Measurements from ENCODE around the gene TRIM23.
A peak's percentile ranks its signal among the peaks of the same experiment; 100 is the strongest.
"Not testable (repeated sequence)": the region's sequence is repeated elsewhere in the genome, so short reads cannot be mapped to it uniquely, and the experiment has no call there.

Gene TRIM23

DNA sequence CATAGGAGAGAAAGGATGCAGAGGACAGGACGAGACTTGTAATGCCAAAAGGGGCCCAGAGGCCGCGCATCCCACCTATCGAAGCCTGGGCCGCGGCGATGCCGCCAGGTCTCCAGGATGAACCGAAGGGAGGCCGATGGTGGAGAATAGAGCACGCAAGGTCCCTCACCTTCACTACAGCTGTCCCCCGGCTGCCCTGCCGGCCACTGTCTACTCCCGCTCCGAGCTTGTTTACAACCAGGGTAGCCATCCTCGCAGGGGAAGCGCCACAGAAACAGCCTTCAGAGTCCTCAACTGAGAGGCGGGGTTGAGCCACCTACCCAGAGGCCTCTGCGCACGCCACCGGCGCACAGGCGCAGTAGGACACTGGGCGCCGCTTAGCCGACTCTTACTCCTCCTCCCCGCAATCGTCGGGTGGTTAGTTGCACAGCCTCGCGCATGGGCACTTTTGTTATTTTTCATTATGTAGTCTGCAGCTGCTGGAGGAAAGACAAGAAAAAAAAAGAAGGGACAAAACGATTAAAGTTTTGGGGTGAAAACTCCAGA, at the start of gene TRIM23:
TRIM23 (minus strand) TSS at position 309 of the 546 bp plus-strand sequence; CDS start at position 250, 59 bp downstream.
- peak; percentile 85 for DNase-seq

- no peak for DNase-seq
These were observed 48.7 kb upstream of the TRIM23 start for GRCh38 chr5:65672796-65673195.

DNA sequence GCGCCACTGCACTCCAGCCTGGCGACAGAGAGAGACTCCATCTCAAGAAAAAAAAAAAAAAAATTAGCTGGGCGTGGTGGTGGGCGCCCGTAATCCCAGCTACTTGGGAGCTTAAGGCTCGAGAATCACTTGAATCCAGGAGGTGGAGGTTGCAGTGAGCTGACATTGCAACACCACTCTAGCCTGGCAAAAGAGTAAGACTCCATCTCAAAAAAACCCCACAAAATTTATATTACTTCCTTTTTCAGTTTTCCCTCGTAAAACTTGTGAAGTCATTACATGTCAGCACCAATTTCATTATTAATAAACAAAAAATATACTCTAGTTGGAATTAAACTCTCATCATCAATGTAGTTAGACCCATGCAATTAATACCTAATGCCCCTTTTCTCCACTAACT, 44.6 kb upstream of the TRIM23 start:
- DNase-seq: no peak

DNA sequence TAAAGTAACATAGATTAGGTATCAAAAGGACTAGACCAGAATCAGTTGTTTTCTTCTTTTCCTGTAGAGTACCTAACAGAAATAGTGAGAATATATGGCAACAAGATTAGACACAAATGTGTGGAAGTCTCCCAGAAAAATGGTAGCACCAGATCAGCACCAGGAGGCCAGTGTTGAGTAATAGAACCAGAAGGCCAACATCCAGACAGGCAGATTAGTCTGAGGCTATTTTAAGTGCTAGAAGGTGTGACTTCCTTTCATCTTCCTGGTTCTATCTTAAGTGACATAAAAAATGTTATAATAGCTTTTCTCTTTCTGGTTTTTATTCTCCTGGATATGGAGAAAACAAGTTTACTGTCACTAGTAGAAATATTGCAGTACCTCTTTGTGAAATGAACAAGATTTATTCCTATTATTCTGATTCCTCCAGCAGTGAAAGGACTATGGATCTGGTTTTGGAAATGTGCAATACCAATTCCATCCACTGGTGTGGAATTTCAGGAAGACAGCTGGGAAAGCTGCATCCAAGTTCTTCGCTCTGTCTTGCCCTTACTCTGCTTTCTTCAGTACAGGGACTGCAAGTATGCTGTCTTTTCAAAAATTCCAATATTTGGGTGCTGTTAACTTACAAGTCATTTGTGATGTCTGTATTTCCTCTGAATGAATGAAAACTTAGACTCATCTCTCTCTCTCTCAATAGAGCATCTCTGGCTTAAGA, 39.8 kb upstream of the TRIM23 start:
- no peak for DNase-seq

- no peak for DNase-seq
These were observed 30.6 kb upstream of the TRIM23 start for GRCh38 chr5:65654713-65655112.

DNA sequence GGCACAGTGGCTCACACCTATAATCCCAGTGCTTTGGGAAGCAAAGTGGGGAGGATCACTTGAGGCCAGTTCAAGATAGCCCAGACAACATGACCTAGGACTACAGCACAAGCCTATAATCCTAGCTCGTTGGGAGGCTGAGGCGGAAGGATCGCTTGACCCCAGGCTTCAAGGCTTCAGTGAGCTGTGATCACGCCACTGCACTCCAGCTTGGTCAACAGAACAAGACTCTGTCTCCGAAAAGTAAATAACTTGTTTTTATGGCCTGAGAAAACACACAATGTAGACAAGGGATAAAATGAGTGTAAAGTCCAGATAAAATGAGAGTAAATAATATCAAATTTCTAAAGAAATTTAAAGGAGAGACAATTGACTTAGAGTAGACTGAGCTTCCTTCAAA, 27.0 kb upstream of the TRIM23 start:
- DNase-seq: no peak

GRCh38 chr5:65647941-65648340, 23.8 kb upstream of the TRIM23 start:
- DNase-seq: no peak

DNA sequence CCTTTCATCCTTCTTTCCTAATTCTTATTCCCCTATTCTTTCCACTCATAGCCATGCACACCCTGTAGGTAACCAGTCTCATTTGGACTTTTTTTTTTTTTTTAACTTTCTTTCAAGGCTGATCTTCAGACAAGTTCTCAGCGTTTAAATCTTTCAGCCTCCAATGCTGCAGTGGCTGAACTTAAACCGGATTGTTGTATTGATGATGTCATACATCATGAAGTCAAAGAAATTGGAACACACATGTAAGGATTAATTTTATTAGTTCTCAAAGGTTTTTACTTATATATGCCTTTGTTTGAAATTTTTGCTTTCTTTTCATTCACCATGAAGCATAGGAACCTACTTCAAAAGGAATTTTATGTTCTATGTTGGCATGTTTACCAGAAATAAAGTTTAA, 22.8 kb upstream of the TRIM23 start:
- DNase-seq: no peak

- DNase-seq: no peak
These were observed 16.1 kb upstream of the TRIM23 start for GRCh38 chr5:65640240-65640639.

GRCh38 chr5:65630981-65631380, 6.8 kb upstream of the TRIM23 start:
- no peak for DNase-seq

- no peak for DNase-seq
These were observed 1.6 kb upstream of the TRIM23 start for GRCh38 chr5:65625743-65626142.

- peak; percentile 71 for DNase-seq
These were observed 730 bp upstream of the TRIM23 start, which contains the start of the genes SHLD3 and TRAPPC13 for GRCh38 chr5:65624571-65625555. TSS of gene SHLD3 (plus strand) at chr5:65625027. CDS start at chr5:65629588, 4,561 bp downstream. TSS of gene TRAPPC13 (plus strand) at chr5:65625027. CDS start at chr5:65625061, 34 bp downstream.

- no peak for DNase-seq
These were observed 651 bp downstream of the TRIM23 start for GRCh38 chr5:65623482-65623881.

GRCh38 chr5:65621961-65622360, 2.2 kb downstream of the TRIM23 start:
- DNase-seq: not testable (repeated sequence)

DNA sequence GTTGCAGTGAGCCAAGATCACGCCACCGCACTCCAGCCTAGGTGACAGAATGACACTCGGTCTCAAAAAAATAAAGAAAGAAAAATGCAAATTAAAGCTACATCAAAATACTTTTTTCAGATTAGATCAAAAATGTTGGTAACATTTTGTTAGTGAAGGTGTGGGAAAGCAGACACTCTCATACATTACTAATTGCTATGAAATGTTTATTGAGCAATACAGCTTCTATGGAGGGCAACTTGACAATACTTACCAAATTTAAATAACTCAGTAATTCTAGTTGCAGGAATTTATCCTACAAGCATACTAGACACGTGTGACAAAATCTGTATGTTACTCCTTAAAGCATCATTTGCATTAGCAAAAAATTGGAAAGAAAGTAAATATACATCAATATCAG, 4.1 kb downstream of the TRIM23 start:
- no peak for DNase-seq

DNA sequence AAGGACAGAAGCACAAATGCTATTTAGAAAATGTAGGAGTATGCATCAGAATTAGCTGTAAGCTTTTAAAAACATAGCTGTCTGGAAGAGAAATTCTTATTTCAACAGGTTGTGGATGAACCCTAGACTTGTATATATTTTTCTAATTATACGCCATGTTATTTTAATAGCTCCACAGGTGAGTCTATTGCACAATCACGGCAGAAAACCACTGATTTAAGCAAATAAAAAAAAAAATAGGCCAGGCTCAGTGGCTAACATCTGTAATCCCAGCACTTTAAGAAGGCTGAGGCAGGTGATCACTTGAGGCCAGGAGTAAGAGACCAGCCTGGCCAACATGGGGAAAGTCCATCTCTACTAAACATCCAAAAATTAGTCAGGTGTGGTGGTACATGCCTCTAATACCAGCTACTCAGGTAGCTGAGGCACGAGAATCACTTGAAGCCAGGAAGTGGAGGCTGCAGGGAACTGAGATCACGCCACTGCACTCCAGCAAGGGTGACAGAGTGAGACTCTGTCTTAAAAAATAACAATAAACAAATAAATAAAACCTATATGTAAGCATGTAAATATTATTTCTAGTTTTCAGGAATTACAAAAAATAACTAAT, 11.7 kb downstream of the TRIM23 start:
- no peak for DNase-seq

DNA sequence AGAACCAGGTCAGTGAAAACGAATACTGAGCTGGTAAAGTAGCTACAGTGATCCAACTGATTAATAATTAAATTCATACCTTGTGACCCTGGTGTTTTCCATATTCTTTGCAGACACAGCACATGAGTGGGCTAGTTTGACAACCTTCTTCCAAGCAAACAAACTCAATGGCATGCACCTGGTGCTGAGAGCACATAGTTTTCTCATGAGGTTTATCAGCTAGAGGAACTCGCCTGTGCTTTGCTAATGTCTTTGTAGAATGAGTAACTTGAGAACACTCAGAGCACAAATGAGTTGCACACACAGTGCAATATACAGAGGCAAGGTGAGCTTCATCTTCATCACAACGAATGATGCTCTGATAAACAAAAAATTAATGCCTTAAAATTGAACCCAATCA, 12.6 kb downstream of the TRIM23 start:
- no peak for DNase-seq

GRCh38 chr5:65601761-65602160, 22.4 kb downstream of the TRIM23 start:
- DNase-seq: not testable (repeated sequence)

DNA sequence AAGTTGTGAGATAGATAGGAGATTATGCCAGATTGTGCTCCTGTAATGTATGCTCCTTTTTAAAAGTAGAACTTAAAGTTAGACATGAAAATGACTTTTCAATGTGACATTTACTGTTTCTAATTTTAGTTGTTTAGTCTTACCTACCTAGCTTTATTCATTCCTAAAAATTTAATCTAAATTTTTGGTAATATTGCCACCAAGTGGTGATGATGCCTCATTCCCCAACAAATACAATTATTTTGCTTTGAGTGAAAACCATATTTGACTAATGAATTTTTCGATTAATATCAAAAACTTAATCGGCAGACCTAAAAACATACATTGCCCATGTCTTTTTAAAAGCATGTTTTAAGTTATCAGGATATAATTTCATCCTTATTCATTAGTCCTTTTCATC, 35.4 kb downstream of the TRIM23 start:
- DNase-seq: no peak

DNA sequence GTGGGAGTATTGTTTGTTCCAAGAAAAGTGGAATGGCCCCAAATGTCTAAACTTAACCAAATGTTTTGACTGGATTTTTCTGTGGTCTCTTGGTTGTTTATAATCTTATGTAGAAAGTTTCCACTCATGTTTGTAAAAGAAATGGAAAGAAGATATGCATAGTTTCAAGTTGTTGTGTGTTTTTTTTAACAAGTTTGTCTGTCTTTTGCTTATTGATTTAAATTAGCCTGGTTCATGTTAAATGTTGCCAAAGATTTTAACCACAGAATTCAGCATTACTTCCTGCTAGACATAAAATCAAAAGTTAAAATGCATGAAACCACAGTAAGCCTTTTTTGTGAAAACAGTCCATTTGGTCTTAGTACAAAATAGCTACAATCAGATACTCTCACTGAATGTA, 47.0 kb downstream of the TRIM23 start:
- DNase-seq: no peak

DNA sequence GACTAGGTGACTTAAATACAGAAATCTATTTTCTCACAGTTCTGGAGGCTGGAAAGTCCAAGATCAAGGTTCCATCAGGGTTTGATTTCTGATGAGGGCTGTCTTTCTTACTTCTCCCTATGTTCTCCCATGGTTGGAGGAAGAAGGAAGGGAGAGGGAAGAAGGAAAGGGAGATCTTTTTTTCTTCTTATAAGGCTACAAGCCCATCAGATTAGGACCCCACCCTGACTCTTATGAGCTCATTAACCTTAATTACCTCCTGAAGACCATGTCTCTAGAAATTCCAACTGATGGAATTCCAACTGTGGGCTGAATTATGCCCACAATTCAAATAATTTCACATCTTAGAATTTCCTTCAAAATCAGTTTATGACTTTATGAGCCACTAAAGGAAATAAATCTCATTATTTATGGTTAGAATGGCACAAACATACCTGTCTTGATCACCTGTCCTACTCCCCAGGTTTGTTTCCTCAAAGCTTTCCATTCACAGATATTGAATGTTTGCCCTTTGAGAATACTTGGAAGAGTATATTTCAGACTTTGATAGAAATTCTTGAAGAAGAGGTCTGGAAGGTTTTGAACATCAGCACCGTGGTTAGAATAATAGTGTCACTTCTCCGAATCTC, 53.4 kb downstream of the TRIM23 start:
- DNase-seq: no peak

- DNase-seq: no peak
These were observed 57.6 kb downstream of the TRIM23 start for GRCh38 chr5:65566505-65566904.

DNA sequence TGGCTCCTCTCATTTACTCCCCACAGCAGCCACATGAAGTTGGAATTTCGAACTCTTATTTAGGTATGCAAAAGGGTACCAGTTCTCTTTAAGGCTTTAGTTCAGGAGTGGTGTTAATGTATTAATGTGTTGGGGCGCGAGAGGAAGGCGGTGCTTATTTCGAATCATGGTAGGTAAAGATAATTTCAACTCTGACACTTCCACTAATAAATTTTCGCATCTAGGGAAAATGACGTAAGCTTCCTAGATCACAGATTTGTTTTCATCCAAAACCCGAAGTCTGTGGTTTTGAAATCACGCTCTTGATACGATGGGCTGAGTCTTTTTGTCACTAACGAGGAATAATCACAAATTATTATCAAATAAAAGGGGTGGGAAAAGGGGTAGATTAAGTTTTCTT, 60.4 kb downstream of the TRIM23 start:
- no peak for DNase-seq
